ENCODE data around the gene DDX4. TPM values are rescaled to one million over a fixed set of nuclear protein-coding genes. Genes with fewer than 3 reads are reported as not detected.
"Not testable (repeated sequence)": the region's sequence is repeated elsewhere in the genome, so short reads cannot be mapped to it uniquely, and the experiment has no call there.

The DDX4 gene
- total RNA-seq, 4 donors from 2014 or later: not detected

- TF ChIP-seq, protein P1, sequence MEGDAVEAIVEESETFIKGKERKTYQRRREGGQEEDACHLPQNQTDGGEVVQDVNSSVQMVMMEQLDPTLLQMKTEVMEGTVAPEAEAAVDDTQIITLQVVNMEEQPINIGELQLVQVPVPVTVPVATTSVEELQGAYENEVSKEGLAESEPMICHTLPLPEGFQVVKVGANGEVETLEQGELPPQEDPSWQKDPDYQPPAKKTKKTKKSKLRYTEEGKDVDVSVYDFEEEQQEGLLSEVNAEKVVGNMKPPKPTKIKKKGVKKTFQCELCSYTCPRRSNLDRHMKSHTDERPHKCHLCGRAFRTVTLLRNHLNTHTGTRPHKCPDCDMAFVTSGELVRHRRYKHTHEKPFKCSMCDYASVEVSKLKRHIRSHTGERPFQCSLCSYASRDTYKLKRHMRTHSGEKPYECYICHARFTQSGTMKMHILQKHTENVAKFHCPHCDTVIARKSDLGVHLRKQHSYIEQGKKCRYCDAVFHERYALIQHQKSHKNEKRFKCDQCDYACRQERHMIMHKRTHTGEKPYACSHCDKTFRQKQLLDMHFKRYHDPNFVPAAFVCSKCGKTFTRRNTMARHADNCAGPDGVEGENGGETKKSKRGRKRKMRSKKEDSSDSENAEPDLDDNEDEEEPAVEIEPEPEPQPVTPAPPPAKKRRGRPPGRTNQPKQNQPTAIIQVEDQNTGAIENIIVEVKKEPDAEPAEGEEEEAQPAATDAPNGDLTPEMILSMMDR (IDR thresholded peaks at IDR 0.05): no peak
- ATAC-seq (ENCODE audit: low FRiP score): no peak
- DNase-seq (ENCODE audit: low spot score): no peak
These were observed 33.4 kb downstream of the DDX4 start for GRCh38 chr5:55771175-55771655.

DNA sequence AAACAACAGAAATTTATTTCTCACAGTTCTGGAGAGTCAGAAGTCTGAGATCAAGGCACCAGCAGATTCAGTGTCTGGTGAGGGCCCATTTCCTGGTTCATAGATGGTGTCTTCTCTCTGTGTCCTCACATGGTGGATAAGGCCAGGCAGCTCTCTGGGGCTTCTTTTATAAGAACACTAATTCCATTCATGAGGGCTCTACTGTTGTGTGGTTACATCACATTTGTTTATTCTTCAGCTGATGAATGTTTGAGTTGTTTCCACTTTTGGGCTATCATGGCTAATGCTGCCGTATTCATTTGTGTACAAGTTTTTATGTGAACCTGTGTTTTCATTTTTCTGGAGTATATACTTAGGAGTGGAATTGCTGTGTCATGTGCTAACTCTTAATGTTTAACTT lies 35.2 kb downstream of the DDX4 start:
- ATAC-seq (ENCODE audit: low FRiP score) (no peak), DNase-seq (ENCODE audit: low spot score) (no peak)
- TF ChIP-seq, protein P1 (IDR thresholded peaks at IDR 0.05): no peak

GRCh38 chr5:55777332-55777731 lies 39.5 kb downstream of the DDX4 start:
- TF ChIP-seq, protein P1 (IDR thresholded peaks at IDR 0.05): no peak
- ATAC-seq (ENCODE audit: low FRiP score) (no peak), DNase-seq (ENCODE audit: low spot score) (no peak)

- DNase-seq (ENCODE audit: low spot score) (no peak), ATAC-seq (ENCODE audit: low FRiP score) (no peak)
- TF ChIP-seq, protein P1 (IDR thresholded peaks at IDR 0.05): no peak
These were observed 63.1 kb downstream of the DDX4 start for GRCh38 chr5:55800924-55801323.

DNA sequence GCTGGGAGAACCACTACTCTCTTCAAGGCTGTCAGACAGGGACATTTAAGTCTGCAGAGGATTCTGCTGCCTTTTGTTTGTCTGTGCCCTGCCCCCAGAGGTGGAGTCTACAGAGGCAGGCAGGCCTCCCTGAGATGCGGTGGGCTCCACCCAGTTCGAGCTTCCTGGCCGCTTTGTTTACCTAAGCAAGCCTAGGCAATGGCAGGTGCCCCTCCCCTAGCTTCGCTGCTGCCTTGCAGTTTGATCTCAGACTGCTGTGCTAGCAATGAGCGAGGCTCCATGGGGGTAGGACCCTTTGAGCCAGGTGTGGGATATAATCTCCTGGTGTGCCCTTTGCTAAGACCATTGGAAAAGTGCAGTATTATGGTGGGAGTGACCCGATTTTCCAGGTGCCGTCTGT lies 71.0 kb downstream of the DDX4 start:
- ATAC-seq (ENCODE audit: low FRiP score); DNase-seq (ENCODE audit: low spot score): not testable (repeated sequence)

- not testable (repeated sequence) for DNase-seq (ENCODE audit: low spot score); ATAC-seq (ENCODE audit: low FRiP score)
These were observed 78.1 kb downstream of the DDX4 start for GRCh38 chr5:55815939-55816338.

DNA sequence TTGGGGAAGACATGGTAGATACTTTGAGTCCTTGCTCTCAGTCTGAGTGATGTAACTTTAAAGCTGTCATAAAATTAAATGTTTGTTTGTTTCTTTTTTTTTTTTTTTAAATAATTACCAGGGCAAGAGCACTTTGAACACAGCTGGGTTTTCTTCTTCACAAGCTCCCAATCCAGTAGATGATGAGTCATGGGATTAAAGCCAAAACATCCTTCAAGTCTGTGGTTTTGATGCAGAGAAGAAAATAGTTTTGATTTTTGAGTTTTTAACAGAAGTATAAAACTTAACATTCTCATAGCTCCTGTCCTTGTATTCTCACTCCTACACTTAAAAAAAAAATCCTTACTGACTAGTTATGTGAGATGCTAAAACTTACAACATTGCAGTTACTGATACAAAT lies 78.5 kb downstream of the DDX4 start:
- no peak for ATAC-seq (ENCODE audit: low FRiP score)
- DNase-seq (ENCODE audit: low spot score): no peak
- TF ChIP-seq, protein P1 (IDR thresholded peaks at IDR 0.05): no peak

GRCh38 chr5:55817030-55817429 lies 79.2 kb downstream of the DDX4 start:
- DNase-seq (ENCODE audit: low spot score): no peak
- ATAC-seq (ENCODE audit: low FRiP score): no peak
- TF ChIP-seq, protein P1 (IDR thresholded peaks at IDR 0.05): no peak
